ENCODE data around the gene ST6GAL1. TPM values are rescaled to one million over a fixed set of nuclear protein-coding genes. Genes with fewer than 3 reads are reported as not detected.
"Not testable (repeated sequence)": the region's sequence is repeated elsewhere in the genome, so short reads cannot be mapped to it uniquely, and the experiment has no call there.

Gene ST6GAL1
- polyA plus RNA-seq, 1 of the 3 experiments (the other 2 are of a cell fraction) = 3.9 TPM

GRCh38 chr3:186886202-186886981 is 43.9 kb upstream of the ST6GAL1 start:
- no peak overlapping the region for H3K4me2 ChIP-seq
- H3K79me2 ChIP-seq (ENCODE audit: insufficient read depth) = no peaks in the 10 kb centered on the region
- H3K9me2 ChIP-seq = no peaks in the 10 kb centered on the region
- no peak for DNase-seq
- H3F3A ChIP-seq (replicated peaks; ENCODE audit: insufficient read depth) = no peaks in the 10 kb centered on the region
- H3K9ac ChIP-seq = no peak overlapping the region
- H4K20me1 ChIP-seq (ENCODE audit: insufficient read depth) = no peaks in the 10 kb centered on the region
- no peak overlapping the region for H3K4me3 ChIP-seq (ENCODE audit: low read depth in 2 of 2, low read length in 1 of 2)
- 74% methylated on average over 5 of the region's 5 CpGs for WGBS (ENCODE audit: low lambda C conversion rate)
- H3K9me3 ChIP-seq = no peaks in the 10 kb centered on the region
- no peak overlapping the region for H2AFZ ChIP-seq (ENCODE audit: low read depth)
- POLR2A ChIA-PET = no interaction called here
- CTCF ChIA-PET = no interaction called here
- TF ChIP-seq, protein P1, sequence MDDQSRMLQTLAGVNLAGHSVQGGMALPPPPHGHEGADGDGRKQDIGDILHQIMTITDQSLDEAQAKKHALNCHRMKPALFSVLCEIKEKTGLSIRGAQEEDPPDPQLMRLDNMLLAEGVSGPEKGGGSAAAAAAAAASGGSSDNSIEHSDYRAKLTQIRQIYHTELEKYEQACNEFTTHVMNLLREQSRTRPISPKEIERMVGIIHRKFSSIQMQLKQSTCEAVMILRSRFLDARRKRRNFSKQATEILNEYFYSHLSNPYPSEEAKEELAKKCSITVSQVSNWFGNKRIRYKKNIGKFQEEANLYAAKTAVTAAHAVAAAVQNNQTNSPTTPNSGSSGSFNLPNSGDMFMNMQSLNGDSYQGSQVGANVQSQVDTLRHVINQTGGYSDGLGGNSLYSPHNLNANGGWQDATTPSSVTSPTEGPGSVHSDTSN (IDR thresholded peaks at IDR 0.05) = no peak
- TF ChIP-seq FOSL2 (IDR thresholded peaks at IDR 0.05; ENCODE audit: borderline replicate concordance, low read depth) (no peak), CHD2 (IDR thresholded peaks at IDR 0.05; ENCODE audit: low read length, partially characterized antibody) (no peak), MEF2A (IDR thresholded peaks at IDR 0.05; ENCODE audit: borderline replicate concordance, low read depth) (no peak), EP300 (IDR thresholded peaks at IDR 0.05; ENCODE audit: borderline replicate concordance in 1 of 2, low read depth in 1 of 2, low read length in 1 of 2) (no peak), FOXM1 (IDR thresholded peaks at IDR 0.05; ENCODE audit: low read depth) (no peak), RFX5 (IDR thresholded peaks at IDR 0.05; ENCODE audit: low read length) (no peak), JUND (IDR thresholded peaks at IDR 0.05) (no peak), ELF1 (IDR thresholded peaks at IDR 0.05) (no peak), POLR2AphosphoS5 (IDR thresholded peaks at IDR 0.05; ENCODE audit: low read depth, low read length) (no peak), RCOR1 (IDR thresholded peaks at IDR 0.05; ENCODE audit: low read length) (no peak)
- TF ChIP-seq, protein P2, sequence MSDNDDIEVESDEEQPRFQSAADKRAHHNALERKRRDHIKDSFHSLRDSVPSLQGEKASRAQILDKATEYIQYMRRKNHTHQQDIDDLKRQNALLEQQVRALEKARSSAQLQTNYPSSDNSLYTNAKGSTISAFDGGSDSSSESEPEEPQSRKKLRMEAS (IDR thresholded peaks at IDR 0.05; ENCODE audit: low read depth) = no peak
- no peak overlapping the region for H3K27ac ChIP-seq (ENCODE audit: low read depth in 2 of 2, low read length in 1 of 2)
- no peaks in the 10 kb centered on the region for H3K36me3 ChIP-seq (replicated peaks in 1 of 2; ENCODE audit: control insufficient read depth in 1 of 2, insufficient read depth in 2 of 2, low read length in 1 of 2)
- peaks cover 0 to 4% of the 10 kb centered on the region in 2 experiments; a peak in 2 of 4 replicates for H3K4me1 ChIP-seq (ENCODE audit: control insufficient read depth in 1 of 2, insufficient read depth in 2 of 2, low read depth in 1 of 2, low read length in 1 of 2)
- no peaks in the 10 kb centered on the region for H3K27me3 ChIP-seq (ENCODE audit: insufficient read depth)

- POLR2A ChIA-PET; H4K20me1 ChIP-seq (ENCODE audit: insufficient read depth); H3K79me2 ChIP-seq (ENCODE audit: insufficient read depth); H3K4me2 ChIP-seq; H3K9me2 ChIP-seq; H3K27ac ChIP-seq (ENCODE audit: low read depth in 2 of 2, low read length in 1 of 2); H3K36me3 ChIP-seq (replicated peaks in 1 of 2; ENCODE audit: control insufficient read depth in 1 of 2, insufficient read depth in 2 of 2, low read length in 1 of 2); H3K4me1 ChIP-seq (ENCODE audit: control insufficient read depth in 1 of 2, insufficient read depth in 2 of 2, low read depth in 1 of 2, low read length in 1 of 2); H3K9ac ChIP-seq; H3F3A ChIP-seq (replicated peaks; ENCODE audit: insufficient read depth); H3K27me3 ChIP-seq (ENCODE audit: insufficient read depth); CTCF ChIA-PET; H3K4me3 ChIP-seq (ENCODE audit: low read depth in 2 of 2, low read length in 1 of 2); H2AFZ ChIP-seq (ENCODE audit: low read depth); H3K9me3 ChIP-seq; DNase-seq: not testable (repeated sequence)
- 90% methylated on average over 2 of the region's 5 CpGs for WGBS (ENCODE audit: low lambda C conversion rate)
These were observed 42.8 kb upstream of the ST6GAL1 start for GRCh38 chr3:186887507-186887938.

Data from SK-N-SH (cell line).